Measurements from ENCODE around the gene HDAC5. TPM values are rescaled to one million over a fixed set of nuclear protein-coding genes. Genes with fewer than 3 reads are reported as not detected.
A peak's percentile ranks its signal among the peaks of the same experiment; 100 is the strongest.
"Not testable (repeated sequence)": the region's sequence is repeated elsewhere in the genome, so short reads cannot be mapped to it uniquely, and the experiment has no call there.

HDAC5 gene
- polyA plus RNA-seq, 4 donors = 10.1 to 39.9 (median 17.3) TPM

DNA sequence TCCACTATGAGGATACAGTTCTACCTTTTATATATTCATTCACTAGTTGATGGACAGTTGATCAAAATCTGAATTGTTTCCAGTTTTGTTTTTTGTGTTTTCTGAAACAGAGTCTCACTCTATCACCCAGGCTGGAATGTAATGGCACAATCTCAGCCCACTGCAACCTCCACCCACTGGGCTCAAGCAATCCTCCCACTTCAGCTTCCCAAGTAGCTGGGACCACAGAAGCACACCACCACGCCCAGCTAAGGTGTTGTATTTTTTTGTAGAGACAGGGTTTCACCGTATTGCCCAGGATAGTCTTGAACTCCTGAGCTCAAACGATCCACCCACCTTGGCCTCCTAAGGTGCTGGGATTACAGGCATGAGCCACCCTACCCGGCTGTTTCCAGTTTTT lies 78.0 kb downstream of the HDAC5 start:
- Histone ChIP-seq H3K9me3 (ENCODE audit: control insufficient read depth in 2 of 2, insufficient read depth in 1 of 2, low read depth in 1 of 2, low read length in 1 of 2) (no peaks in the 10 kb centered on the region), H3K27me3 (ENCODE audit: control insufficient read depth in 3 of 3, insufficient read depth in 3 of 3, low read length in 3 of 3) (no peaks in the 10 kb centered on the region), H3K27ac (ENCODE audit: low read depth in 1 of 3, low read length in 2 of 3) (no peak overlapping the region), H3K36me3 (ENCODE audit: control insufficient read depth in 3 of 3, insufficient read depth in 2 of 3, low read depth in 1 of 3, low read length in 3 of 3) (peaks cover 0 to 44% (median 2%) of the 10 kb centered on the region in 3 donors), H3K4me3 (ENCODE audit: low read depth in 1 of 3, low read length in 3 of 3) (no peak overlapping the region), H3K4me1 (ENCODE audit: control insufficient read depth in 3 of 3, insufficient read depth in 2 of 3, low read depth in 1 of 3, low read length in 2 of 3) (peaks cover 0 to 2% (median 0%) of the 10 kb centered on the region in 3 donors)
- FAIRE-seq (no peak), DNase-seq (no peak)
- WGBS, 3 donors = 85 to 94% (median 91%) methylated on average over 4 of the region's 4 CpGs

DNA sequence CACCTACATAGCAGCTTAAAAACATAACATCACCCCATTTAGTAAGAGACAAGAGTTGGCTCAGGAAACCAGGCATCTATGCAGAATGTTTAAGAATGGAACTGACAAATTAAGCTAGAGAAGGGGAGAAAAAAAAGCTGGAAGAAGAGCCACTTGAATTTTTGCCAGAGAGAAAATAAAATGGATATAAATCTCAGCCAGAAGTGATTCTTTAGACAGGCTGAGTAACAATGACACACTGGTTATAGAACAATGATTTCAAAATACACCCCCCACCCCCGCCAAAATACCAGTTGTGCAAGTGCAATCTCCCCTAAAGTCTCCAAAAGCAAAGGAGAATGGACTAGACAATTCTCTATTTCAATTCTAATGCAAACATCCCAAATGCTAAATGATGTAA lies 79.4 kb downstream of the HDAC5 start:
- no peak for FAIRE-seq
- peaks cover 0 to 38% (median 2%) of the 10 kb centered on the region in 3 donors for H3K36me3 ChIP-seq (ENCODE audit: control insufficient read depth in 3 of 3, insufficient read depth in 2 of 3, low read depth in 1 of 3, low read length in 3 of 3)
- H3K27me3 ChIP-seq (ENCODE audit: control insufficient read depth in 3 of 3, insufficient read depth in 3 of 3, low read length in 3 of 3) = no peaks in the 10 kb centered on the region
- H3K27ac ChIP-seq (ENCODE audit: low read depth in 1 of 3, low read length in 2 of 3) = no peak overlapping the region
- H3K4me3 ChIP-seq (ENCODE audit: low read depth in 1 of 3, low read length in 3 of 3) = no peak overlapping the region
- DNase-seq = no peak
- peaks cover 0 to 2% (median 0%) of the 10 kb centered on the region in 3 donors for H3K4me1 ChIP-seq (ENCODE audit: control insufficient read depth in 3 of 3, insufficient read depth in 2 of 3, low read depth in 1 of 3, low read length in 2 of 3)
- H3K9me3 ChIP-seq (ENCODE audit: control insufficient read depth in 2 of 2, insufficient read depth in 1 of 2, low read depth in 1 of 2, low read length in 1 of 2) = no peaks in the 10 kb centered on the region
- WGBS, 3 donors = 66 to 87% (median 84%) methylated on average over 1 of the region's 1 CpG

DNA sequence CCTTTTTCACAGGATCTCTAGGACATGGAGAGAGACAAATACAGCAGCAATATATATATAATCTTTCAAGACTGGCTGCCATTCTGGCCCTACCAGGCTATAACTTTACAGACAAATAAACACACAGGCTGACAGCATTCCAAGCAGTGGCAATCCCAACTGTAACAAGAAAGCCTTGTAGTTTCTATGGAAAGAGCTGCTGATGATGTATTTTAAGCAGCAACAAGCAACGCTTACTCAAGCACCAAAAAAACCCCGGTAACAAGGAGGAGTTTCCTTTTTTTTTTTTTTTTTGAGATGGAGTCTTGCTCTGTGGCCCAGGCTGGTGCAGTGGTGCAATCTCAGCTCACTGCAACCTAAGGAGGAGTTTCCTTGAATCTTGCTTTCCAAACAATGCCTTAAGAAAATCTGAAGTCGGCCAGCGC lies 80.2 kb downstream of the HDAC5 start:
- WGBS, 3 donors = 58 to 89% (median 78%) methylated on average over 4 of the region's 4 CpGs
- peak overlapping the region in 1 of 3 donors; percentile 5 for H3K27ac ChIP-seq (ENCODE audit: low read depth in 1 of 3, low read length in 2 of 3)
- H3K4me3 ChIP-seq (ENCODE audit: low read depth in 1 of 3, low read length in 3 of 3) = no peak overlapping the region

GRCh38 chr17:44039829-44040635 lies 83.4 kb downstream of the HDAC5 start:
- H3K4me3 ChIP-seq (ENCODE audit: low read depth in 1 of 3, low read length in 3 of 3) = no peak overlapping the region
- peaks cover 7 to 43% (median 7%) of the 10 kb centered on the region in 3 donors for H3K36me3 ChIP-seq (ENCODE audit: control insufficient read depth in 3 of 3, insufficient read depth in 2 of 3, low read depth in 1 of 3, low read length in 3 of 3)
- 68 to 78% (median 70%) methylated on average over 5 to 6 of the region's 6 CpGs for WGBS, 3 donors
- no peaks in the 10 kb centered on the region for H3K9me3 ChIP-seq (ENCODE audit: control insufficient read depth in 2 of 2, insufficient read depth in 1 of 2, low read depth in 1 of 2, low read length in 1 of 2)
- peak overlapping the region in 1 of 3 donors; percentile 5 for H3K27ac ChIP-seq (ENCODE audit: low read depth in 1 of 3, low read length in 2 of 3)
- H3K4me1 ChIP-seq (ENCODE audit: control insufficient read depth in 3 of 3, insufficient read depth in 2 of 3, low read depth in 1 of 3, low read length in 2 of 3) = peaks cover 0 to 9% (median 0%) of the 10 kb centered on the region in 3 donors
- H3K27me3 ChIP-seq (ENCODE audit: control insufficient read depth in 3 of 3, insufficient read depth in 3 of 3, low read length in 3 of 3) = no peaks in the 10 kb centered on the region
- no peak for FAIRE-seq
- DNase-seq = no peak

More for the DNA sequence above, 80.2 kb downstream of the HDAC5 start:
- H3K27me3 ChIP-seq (ENCODE audit: control insufficient read depth in 3 of 3, insufficient read depth in 3 of 3, low read length in 3 of 3) = no peaks in the 10 kb centered on the region
- no peak for DNase-seq
- peaks cover 1 to 41% (median 2%) of the 10 kb centered on the region in 3 donors for H3K36me3 ChIP-seq (ENCODE audit: control insufficient read depth in 3 of 3, insufficient read depth in 2 of 3, low read depth in 1 of 3, low read length in 3 of 3)
- peaks cover 0 to 9% (median 0%) of the 10 kb centered on the region in 3 donors for H3K4me1 ChIP-seq (ENCODE audit: control insufficient read depth in 3 of 3, insufficient read depth in 2 of 3, low read depth in 1 of 3, low read length in 2 of 3)
- no peak for FAIRE-seq
- no peaks in the 10 kb centered on the region for H3K9me3 ChIP-seq (ENCODE audit: control insufficient read depth in 2 of 2, insufficient read depth in 1 of 2, low read depth in 1 of 2, low read length in 1 of 2)

GRCh38 chr17:44038604-44039011 lies 84.8 kb downstream of the HDAC5 start:
- Histone ChIP-seq H3K27ac (ENCODE audit: low read depth in 1 of 3, low read length in 2 of 3) (peak overlapping the region in 1 of 3 donors; percentile 55), H3K9me3 (ENCODE audit: control insufficient read depth in 2 of 2, insufficient read depth in 1 of 2, low read depth in 1 of 2, low read length in 1 of 2) (no peaks in the 10 kb centered on the region), H3K27me3 (ENCODE audit: control insufficient read depth in 3 of 3, insufficient read depth in 3 of 3, low read length in 3 of 3) (no peaks in the 10 kb centered on the region), H3K36me3 (ENCODE audit: control insufficient read depth in 3 of 3, insufficient read depth in 2 of 3, low read depth in 1 of 3, low read length in 3 of 3) (peaks cover 7 to 48% (median 14%) of the 10 kb centered on the region in 3 donors), H3K4me3 (ENCODE audit: low read depth in 1 of 3, low read length in 3 of 3) (no peak overlapping the region), H3K4me1 (ENCODE audit: control insufficient read depth in 3 of 3, insufficient read depth in 2 of 3, low read depth in 1 of 3, low read length in 2 of 3) (peaks cover 0 to 9% (median 0%) of the 10 kb centered on the region in 3 donors)
- DNase-seq (peak; percentile 70 to 82), FAIRE-seq (no peak)
- WGBS, 3 donors = 47 to 80% (median 58%) methylated on average over 3 of the region's 3 CpGs

DNA sequence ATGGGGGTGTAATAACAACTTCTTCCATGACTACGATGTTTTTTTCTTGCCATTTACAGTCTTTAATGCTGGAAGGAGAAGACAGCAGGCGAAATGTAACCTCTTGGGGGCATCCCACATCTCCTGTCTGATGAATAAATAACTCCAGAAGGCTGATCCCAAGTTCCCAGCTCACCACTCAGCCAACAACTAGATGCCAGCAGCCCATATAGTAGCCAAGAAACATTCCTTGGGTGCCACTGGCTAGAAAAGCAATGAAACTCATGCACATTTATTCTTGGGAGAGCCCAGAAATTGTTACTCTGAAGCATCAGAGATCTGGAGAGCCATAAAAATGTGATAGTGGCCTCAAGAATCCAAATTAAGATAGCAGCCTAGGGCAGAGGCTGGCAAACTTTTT lies 86.0 kb downstream of the HDAC5 start:
- H3K27ac ChIP-seq (ENCODE audit: low read depth in 1 of 3, low read length in 2 of 3) = no peak overlapping the region
- no peak for FAIRE-seq
- no peaks in the 10 kb centered on the region for H3K27me3 ChIP-seq (ENCODE audit: control insufficient read depth in 3 of 3, insufficient read depth in 3 of 3, low read length in 3 of 3)
- peaks cover 0 to 9% (median 0%) of the 10 kb centered on the region in 3 donors for H3K4me1 ChIP-seq (ENCODE audit: control insufficient read depth in 3 of 3, insufficient read depth in 2 of 3, low read depth in 1 of 3, low read length in 2 of 3)
- H3K36me3 ChIP-seq (ENCODE audit: control insufficient read depth in 3 of 3, insufficient read depth in 2 of 3, low read depth in 1 of 3, low read length in 3 of 3) = peaks cover 7 to 51% (median 12%) of the 10 kb centered on the region in 3 donors
- no peaks in the 10 kb centered on the region for H3K9me3 ChIP-seq (ENCODE audit: control insufficient read depth in 2 of 2, insufficient read depth in 1 of 2, low read depth in 1 of 2, low read length in 1 of 2)
- H3K4me3 ChIP-seq (ENCODE audit: low read depth in 1 of 3, low read length in 3 of 3) = no peak overlapping the region
- no peak for DNase-seq
- 92 to 98% (median 95%) methylated on average over 2 of the region's 2 CpGs for WGBS, 3 donors

GRCh38 chr17:44034688-44035087 lies 88.8 kb downstream of the HDAC5 start:
- H3K27ac ChIP-seq (ENCODE audit: low read depth in 1 of 3, low read length in 2 of 3); H3K9me3 ChIP-seq (ENCODE audit: control insufficient read depth in 2 of 2, insufficient read depth in 1 of 2, low read depth in 1 of 2, low read length in 1 of 2); H3K4me3 ChIP-seq (ENCODE audit: low read depth in 1 of 3, low read length in 3 of 3); H3K4me1 ChIP-seq (ENCODE audit: control insufficient read depth in 3 of 3, insufficient read depth in 2 of 3, low read depth in 1 of 3, low read length in 2 of 3); FAIRE-seq; DNase-seq; H3K27me3 ChIP-seq (ENCODE audit: control insufficient read depth in 3 of 3, insufficient read depth in 3 of 3, low read length in 3 of 3): not testable (repeated sequence)
- no CpG with 5 or more reads among the region's 3 CpGs for WGBS, 3 donors
- H3K36me3 ChIP-seq (ENCODE audit: control insufficient read depth in 3 of 3, insufficient read depth in 2 of 3, low read depth in 1 of 3, low read length in 3 of 3) = peaks cover 7 to 52% (median 12%) of the 10 kb centered on the region in 3 donors

GRCh38 chr17:44033861-44034408 lies 89.5 kb downstream of the HDAC5 start:
- Histone ChIP-seq H3K36me3 (ENCODE audit: control insufficient read depth in 3 of 3, insufficient read depth in 2 of 3, low read depth in 1 of 3, low read length in 3 of 3) (peaks cover 7 to 54% (median 12%) of the 10 kb centered on the region in 3 donors), H3K27me3 (ENCODE audit: control insufficient read depth in 3 of 3, insufficient read depth in 3 of 3, low read length in 3 of 3) (no peaks in the 10 kb centered on the region), H3K4me1 (ENCODE audit: control insufficient read depth in 3 of 3, insufficient read depth in 2 of 3, low read depth in 1 of 3, low read length in 2 of 3) (peaks cover 0 to 5% (median 0%) of the 10 kb centered on the region in 3 donors), H3K9me3 (ENCODE audit: control insufficient read depth in 2 of 2, insufficient read depth in 1 of 2, low read depth in 1 of 2, low read length in 1 of 2) (no peaks in the 10 kb centered on the region), H3K4me3 (ENCODE audit: low read depth in 1 of 3, low read length in 3 of 3) (no peak overlapping the region), H3K27ac (ENCODE audit: low read depth in 1 of 3, low read length in 2 of 3) (no peak overlapping the region)
- DNase-seq (no peak), FAIRE-seq (no peak)
- 74 to 86% (median 75%) methylated on average over 3 of the region's 3 CpGs for WGBS, 3 donors
